Suppressor macrophage treated with lipopolysaccharide for 4 hours (primary cell): ENCODE data around the gene TMEM62.
A peak's percentile ranks its signal among the peaks of the same experiment; 100 is the strongest.

Experiments used
- DNase-seq: peaks from one replicate; pipeline ENCODE4 v3.0.0-alpha.2; 2020

The TMEM62 gene

GRCh38 chr15:43133430-43134156 lies at the start of gene TMEM62:
TSS of gene TMEM62 (plus strand) at chr15:43133586. CDS start at chr15:43133803, 217 bp downstream.
- peak; percentile 95 for DNase-seq

- no peak for DNase-seq
Measured at GRCh38 chr15:43085921-43086320, 47.5 kb upstream of the TMEM62 start.

GRCh38 chr15:43086551-43086950 lies 46.8 kb upstream of the TMEM62 start:
- DNase-seq = no peak

GRCh38 chr15:43091859-43092258 lies 41.5 kb upstream of the TMEM62 start:
- DNase-seq = no peak

GRCh38 chr15:43093026-43093425 lies 40.4 kb upstream of the TMEM62 start:
- peak; percentile 46 for DNase-seq

- DNase-seq = no peak
Measured at GRCh38 chr15:43094416-43095030, 38.9 kb upstream of the TMEM62 start.

GRCh38 chr15:43095243-43095642 lies 38.1 kb upstream of the TMEM62 start:
- DNase-seq = no peak

GRCh38 chr15:43095708-43096347 lies 37.6 kb upstream of the TMEM62 start:
- no peak for DNase-seq

GRCh38 chr15:43096411-43096810 lies 37.0 kb upstream of the TMEM62 start:
- DNase-seq = no peak

GRCh38 chr15:43099105-43099845 lies 34.1 kb upstream of the TMEM62 start:
- no peak for DNase-seq

GRCh38 chr15:43100971-43101370 lies 32.4 kb upstream of the TMEM62 start:
- DNase-seq = no peak

- no peak for DNase-seq
Measured at GRCh38 chr15:43102187-43102586, 31.2 kb upstream of the TMEM62 start.

GRCh38 chr15:43103907-43104306 lies 29.5 kb upstream of the TMEM62 start:
- DNase-seq = no peak

GRCh38 chr15:43104426-43104825 lies 29.0 kb upstream of the TMEM62 start:
- DNase-seq = no peak

- DNase-seq = no peak
Measured at GRCh38 chr15:43105077-43105736, 28.2 kb upstream of the TMEM62 start.

GRCh38 chr15:43105778-43106485 lies 27.5 kb upstream of the TMEM62 start, which contains the start of gene UBR1:
TSS of gene UBR1 (minus strand) at chr15:43106038. CDS start at chr15:43106022, 16 bp downstream.
- DNase-seq = peak; percentile 96

- no peak for DNase-seq
Measured at GRCh38 chr15:43106486-43106829, 26.9 kb upstream of the TMEM62 start.

GRCh38 chr15:43107751-43108150 lies 25.6 kb upstream of the TMEM62 start:
- DNase-seq = peak; percentile 37

- DNase-seq = no peak
Measured at GRCh38 chr15:43111354-43111753, 22.0 kb upstream of the TMEM62 start.

- no peak for DNase-seq
Measured at GRCh38 chr15:43118286-43118685, 15.1 kb upstream of the TMEM62 start.

- DNase-seq = no peak
Measured at GRCh38 chr15:43118829-43119228, 14.6 kb upstream of the TMEM62 start.

GRCh38 chr15:43121863-43122262 lies 11.5 kb upstream of the TMEM62 start:
- no peak for DNase-seq
